A549 (cell line): ENCODE measurements around the gene MYO15B. TPM values are rescaled to one million over a fixed set of nuclear protein-coding genes. Genes with fewer than 3 reads are reported as not detected.

Experiments
- ATAC-seq, 2 experiments: fragments of 200-7000 bp in 1 of 2; fragments of >200 bp in 1 of 2; cut with Nextera tagmentation in 1 of 2; cut with Tn5 transposase in 1 of 2; 3 replicates each; pipeline versions ENCODE4 v1.8.0 to v1.9.1; 2018 to 2020; ENCODE audit warnings: mild to moderate bottlenecking in 1 of 2, moderate library complexity in 1 of 2
- CTCF ChIA-PET: fragments of 300-600 bp; sonication (Branson Sonifier 250); formaldehyde crosslinking; extraction: SDS; loops from one replicate; lab custom pipeline; 2021; ENCODE audit warnings: antibody characterized with exemption, inconsistent platforms; lab: Yijun Ruan, JAX
- POLR2A ChIA-PET: fragments of 350-600 bp; formaldehyde crosslinking; extraction: SDS; loops from one replicate; lab custom pipeline; 2021; ENCODE audit warnings: antibody characterized with exemption, inconsistent platforms; lab: Yijun Ruan, JAX
- DNase-seq, 2 experiments: peaks; one replicate each; pipeline versions ENCODE4 v3.0.0 to v3.0.0-alpha.2; 2011 to 2016; ENCODE audit warnings: low read depth in 1 of 2, low spot score in 1 of 2
- FAIRE-seq: peaks from 2 replicates; lab custom pipeline; 2011; peaks lifted over from hg19 to GRCh38; lab: Jason Lieb, UNC
- H3K27ac ChIP-seq, 2 experiments: fragments of >200 bp; sonication (Bioruptor Twin); formaldehyde crosslinking; 3 replicates each; pipeline ENCODE4 v1.5.1; 2016 to 2017
- H3K4me1 ChIP-seq: fragments of >200 bp; sonication (Bioruptor Twin); formaldehyde crosslinking; 3 replicates; pipeline ENCODE4 v1.6.1; 2016
- H3K4me2 ChIP-seq: fragments of >200 bp; sonication (Bioruptor Twin); formaldehyde crosslinking; 3 replicates; pipeline ENCODE4 v1.6.1; 2016
- H3K4me3 ChIP-seq: fragments of >200 bp; sonication (Bioruptor Twin); formaldehyde crosslinking; 3 replicates; pipeline ENCODE4 v1.5.1; 2016
- H3K9me3 ChIP-seq: fragments of >200 bp; sonication (Bioruptor Twin); formaldehyde crosslinking; 3 replicates; pipeline ENCODE4 v1.6.1; 2016
- BHLHE40 ChIP-seq: IDR thresholded peaks from 2 replicates; pipeline ENCODE4 v1.6.1; 2012; ENCODE audit warnings: low read depth, low read length, inconsistent platforms
- EHMT2 ChIP-seq: fragments of 200-600 bp; sonication (generic); IDR thresholded peaks from 2 replicates; pipeline ENCODE4 v1.6.1; 2016; ENCODE audit warnings: antibody characterized with exemption, low read depth, mild to moderate bottlenecking, moderate library complexity
- EP300 ChIP-seq, 2 experiments: fragments of >200 bp; sonication (Bioruptor Twin); formaldehyde crosslinking; IDR thresholded peaks; 2 replicates in 1 of 2; 3 replicates in 1 of 2; pipeline ENCODE4 v1.6.1; 2016 to 2017
- ESRRA ChIP-seq: fragments of 150-350 bp; IDR thresholded peaks from 2 replicates; pipeline ENCODE4 v1.6.1; 2014; ENCODE audit warnings: mild to moderate bottlenecking, low read length, borderline replicate concordance
- FOSB ChIP-seq: fragments of 250-450 bp; sonication (Bioruptor Pico); IDR thresholded peaks from 2 replicates; pipeline ENCODE4 v1.5.0; 2020; ENCODE audit warnings: mild to moderate bottlenecking, moderate library complexity
- FOSL2 ChIP-seq, 2 experiments: fragments of 450-650 bp in 1 of 2; fragments of >200 bp in 1 of 2; sonication (Bioruptor Twin) in 1 of 2; formaldehyde crosslinking; IDR thresholded peaks; 2 replicates each; pipeline versions ENCODE4 v1.5.0 to v1.6.1; 2016 to 2020; ENCODE audit warnings: mild to moderate bottlenecking in 1 of 2, moderate library complexity in 1 of 2
- GATA3 ChIP-seq: IDR thresholded peaks from 2 replicates; pipeline ENCODE4 v1.6.1; 2012; ENCODE audit warnings: borderline replicate concordance
- HOXB5 ChIP-seq: fragments of 250-450 bp; sonication (Bioruptor Pico); IDR thresholded peaks from 2 replicates; pipeline ENCODE4 v1.5.0; 2020; ENCODE audit warnings: mild to moderate bottlenecking, moderate library complexity
- JUN ChIP-seq, 2 experiments: fragments of >200 bp; sonication (Bioruptor Twin); formaldehyde crosslinking; IDR thresholded peaks; 2 replicates in 1 of 2; 3 replicates in 1 of 2; pipeline ENCODE4 v1.6.1; 2016 to 2017
- NFE2L2 ChIP-seq: fragments of 150-350 bp; conservative IDR thresholded peaks from 2 replicates; pipeline ENCODE4 v1.6.1; 2014; ENCODE audit warnings: low read length
- NPAS2 ChIP-seq: fragments of 250-450 bp; sonication (Bioruptor Pico); IDR thresholded peaks from 2 replicates; pipeline ENCODE4 v1.8.0; 2022; ENCODE audit warnings: mild to moderate bottlenecking, moderate library complexity, borderline replicate concordance
- POLR2AphosphoS2 ChIP-seq: conservative IDR thresholded peaks from 2 replicates; pipeline ENCODE4 v1.6.1; 2012; ENCODE audit warnings: low read length, improper control_type of control experiment, inconsistent platforms
- RAD21 ChIP-seq, 2 experiments: fragments of >200 bp in 1 of 2; sonication (Bioruptor Twin) in 1 of 2; formaldehyde crosslinking in 1 of 2; IDR thresholded peaks in 1 of 2; conservative IDR thresholded peaks in 1 of 2; 2 replicates in 1 of 2; 3 replicates in 1 of 2; pipeline ENCODE4 v1.6.1; 2012 to 2018; ENCODE audit warnings: inconsistent platforms in 1 of 2
- RCOR1 ChIP-seq: fragments of 150-350 bp; IDR thresholded peaks from 2 replicates; pipeline ENCODE4 v1.6.1; 2014; ENCODE audit warnings: antibody characterized with exemption, low read length, low read depth
- RFX5 ChIP-seq: fragments of 450-650 bp; IDR thresholded peaks from 2 replicates; pipeline ENCODE4 v1.7.1; 2014; ENCODE audit warnings: antibody characterized with exemption, mild to moderate bottlenecking, moderate library complexity
- SMC3 ChIP-seq: fragments of >200 bp; sonication (Bioruptor Twin); formaldehyde crosslinking; IDR thresholded peaks from 3 replicates; pipeline ENCODE4 v1.6.1; 2018; ENCODE audit warnings: inconsistent platforms
- SREBF2 ChIP-seq: fragments of 450-650 bp; IDR thresholded peaks from 2 replicates; pipeline ENCODE4 v1.6.1; 2014; ENCODE audit warnings: mild to moderate bottlenecking, moderate library complexity
- TP53 ChIP-seq: fragments of 250-450 bp; sonication (Bioruptor Pico); IDR thresholded peaks from 2 replicates; pipeline ENCODE4 v1.5.0; 2021; ENCODE audit warnings: mild to moderate bottlenecking, moderate library complexity
- ZFP36 ChIP-seq: fragments of 450-650 bp; IDR thresholded peaks from 2 replicates; pipeline ENCODE4 v1.6.1; 2014; ENCODE audit warnings: borderline replicate concordance; ENCODE audit not compliant: partially characterized antibody
- ZNF302 ChIP-seq: fragments of 250-450 bp; sonication (Bioruptor Pico); IDR thresholded peaks from 2 replicates; pipeline ENCODE4 v1.9.0; 2021; ENCODE audit warnings: inconsistent platforms, mild to moderate bottlenecking, moderate library complexity
- WGBS: methylation state at CpG from one replicate; pipeline ENCODE4 v1.1.6; 2017; ENCODE audit errors: missing lambda C conversion rate; 5-methylcytosine and 5-hydroxymethylcytosine counted together
- polyA plus RNA-seq, 4 experiments: library from polyadenylated mRNA; depleted of rRNA in 3 of 4; stranded (reverse); fragments of >200 nt; fragmentation: RNase III in 1 of 4; extraction: RNeasy Plus Mini Kit Qiagen cat#74134 plus additional on column Dnase treatment in 1 of 4; gene quantifications; 2 replicates in 3 of 4; 3 replicates in 1 of 4; pipeline ENCODE4 v1.2.3, GENCODE V29; 2011 to 2017
- TF ChIP-seq, protein P1 (sequence below): IDR thresholded peaks from 2 replicates; pipeline ENCODE4 v1.6.1; 2012; ENCODE audit warnings: low read depth, borderline replicate concordance
- TF ChIP-seq, protein P2 (sequence below): IDR thresholded peaks from 2 replicates; pipeline ENCODE4 v1.6.1; 2012
- TF ChIP-seq, protein P3 (sequence below): IDR thresholded peaks from 2 replicates; pipeline ENCODE4 v1.6.1; 2012
- TF ChIP-seq, protein P4 (sequence below): fragments of 450-650 bp; IDR thresholded peaks from 2 replicates; pipeline ENCODE4 v1.6.1; 2014; ENCODE audit warnings: antibody characterized with exemption
- TF ChIP-seq, protein P5 (sequence below): fragments of >200 bp; sonication (Bioruptor Twin); formaldehyde crosslinking; IDR thresholded peaks from 3 replicates; pipeline ENCODE4 v1.6.1; 2016
- TF ChIP-seq, protein P6 (sequence below): fragments of 200-600 bp; sonication (generic); IDR thresholded peaks from 2 replicates; pipeline ENCODE4 v1.6.1; 2016; ENCODE audit warnings: antibody characterized with exemption, mild to moderate bottlenecking, moderate library complexity

MYO15B gene
- polyA plus RNA-seq, 2 of the 4 experiments (the other 2 are of a cell fraction): 12.4 to 33.9 TPM

DNA sequence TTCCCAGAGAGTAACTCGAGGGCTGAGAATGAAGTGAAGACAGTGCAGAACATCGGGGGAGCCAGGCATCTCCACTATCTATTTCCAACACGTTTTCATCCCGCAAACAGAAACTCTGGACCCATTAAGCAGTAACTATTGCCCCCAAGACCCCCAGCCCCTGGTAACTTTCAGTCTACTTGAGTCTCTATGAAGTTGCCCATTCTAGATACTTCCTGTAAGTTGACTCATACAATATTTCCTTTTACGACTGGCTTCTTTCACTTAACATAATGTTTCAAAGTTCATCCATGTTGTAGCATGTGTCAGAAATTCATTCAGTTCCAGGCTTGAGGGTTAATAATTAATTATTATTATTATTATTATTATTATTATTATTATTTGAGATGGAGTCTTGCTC lies 19.5 kb downstream of the MYO15B start:
- POLR2A ChIA-PET: no interaction called here
- CTCF ChIA-PET: interaction anchor here (1.8 to 33.2 kb wide), 3 partner anchors 15 to 141 kb away, joined by 5 to 926 read pairs (median 926); partner anchors contain the start of genes MYO15B and SMIM5
- H3K4me1 ChIP-seq: peaks cover 58% of the 10 kb centered on the region
- TF ChIP-seq FOSL2 (IDR thresholded peaks at IDR 0.05): no peak
- no peak for TF ChIP-seq FOSL2 (CRISPR knock-in tag; IDR thresholded peaks at IDR 0.05)
- no peak for TF ChIP-seq EP300 (IDR thresholded peaks at IDR 0.05)
- no peak for TF ChIP-seq ZNF302 (CRISPR knock-in tag)
- TF ChIP-seq ESRRA: no peak
- TF ChIP-seq EHMT2: no peak
- TF ChIP-seq RAD21 (conservative IDR thresholded peaks at IDR 0.05 in 1 of 2, IDR thresholded peaks at IDR 0.05 in 1 of 2): no peak
- no peak for TF ChIP-seq POLR2AphosphoS2
- no peak for TF ChIP-seq NPAS2 (CRISPR knock-in tag)
- TF ChIP-seq RCOR1: no peak
- no peak for TF ChIP-seq TP53 (CRISPR knock-in tag)
- no peak for TF ChIP-seq HOXB5 (CRISPR knock-in tag)
- TF ChIP-seq FOSB (CRISPR knock-in tag): no peak
- no peak for TF ChIP-seq GATA3
- TF ChIP-seq, protein P1, sequence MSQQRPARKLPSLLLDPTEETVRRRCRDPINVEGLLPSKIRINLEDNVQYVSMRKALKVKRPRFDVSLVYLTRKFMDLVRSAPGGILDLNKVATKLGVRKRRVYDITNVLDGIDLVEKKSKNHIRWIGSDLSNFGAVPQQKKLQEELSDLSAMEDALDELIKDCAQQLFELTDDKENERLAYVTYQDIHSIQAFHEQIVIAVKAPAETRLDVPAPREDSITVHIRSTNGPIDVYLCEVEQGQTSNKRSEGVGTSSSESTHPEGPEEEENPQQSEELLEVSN: no peak
- TF ChIP-seq NFE2L2: no peak
- no peak for TF ChIP-seq SMC3
- no peak for TF ChIP-seq SREBF2
- no peak for TF ChIP-seq RFX5
- TF ChIP-seq BHLHE40: no peak
- H3K27ac ChIP-seq: peak overlapping the region in 1 of 2 experiments; percentile 35; a peak in 3 of 6 replicates
- no peak overlapping the region for H3K4me3 ChIP-seq
- WGBS: 89% methylated on average over 5 of the region's 5 CpGs
- DNase-seq (no peak), FAIRE-seq (no peak), ATAC-seq (no peak)
- H3K4me2 ChIP-seq: no peak overlapping the region
- H3K9me3 ChIP-seq: no peaks in the 10 kb centered on the region

DNA sequence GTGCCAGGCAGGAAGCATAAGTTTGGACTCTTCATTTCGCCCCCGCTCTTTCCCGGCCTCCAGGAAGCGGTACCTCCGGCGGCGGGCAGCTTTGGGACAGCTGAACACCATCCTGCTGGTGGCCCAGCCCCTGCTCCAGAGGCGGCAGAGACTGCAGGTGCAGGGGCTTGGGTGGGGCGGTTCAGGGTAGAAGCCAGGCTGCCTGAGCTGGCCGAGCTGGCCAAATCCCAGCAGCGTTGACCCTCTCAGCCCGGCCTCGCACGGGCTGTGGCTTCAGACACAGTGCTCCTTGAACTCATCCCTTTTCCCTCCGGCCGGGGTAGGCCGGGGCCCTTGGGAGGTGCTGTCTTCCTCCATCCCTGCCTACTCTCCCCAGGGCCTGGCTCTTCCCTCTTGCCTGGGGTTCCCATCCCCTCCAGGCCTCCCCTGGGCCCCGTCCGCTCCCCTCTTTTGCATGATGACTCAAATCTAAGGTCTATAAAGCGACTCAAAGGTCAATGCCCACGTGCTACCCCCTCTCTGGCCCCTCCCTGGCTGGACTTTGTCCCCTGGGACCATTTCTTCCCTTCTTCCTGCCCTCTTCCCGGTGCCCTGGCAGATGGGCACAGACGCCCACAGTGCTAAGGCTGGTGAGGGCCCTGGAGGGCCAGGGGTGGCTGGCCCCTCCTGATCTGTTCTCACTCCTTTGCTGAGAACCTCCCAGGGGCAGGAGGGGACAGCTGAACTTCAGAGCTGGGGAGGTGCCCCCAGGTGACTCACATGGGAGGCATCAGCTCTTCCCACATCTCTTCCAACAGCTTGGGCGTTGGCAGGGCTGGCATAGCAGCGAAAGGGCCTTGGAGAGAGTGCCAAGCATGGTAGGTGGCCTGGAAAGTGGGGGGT lies 22.7 kb downstream of the MYO15B start:
- Histone ChIP-seq H3K4me2 (peak overlapping the region; percentile 74), H3K27ac (peak overlapping the region; percentile 92 to 95), H3K4me1 (peaks cover 54% of the 10 kb centered on the region), H3K9me3 (no peaks in the 10 kb centered on the region), H3K4me3 (peak overlapping the region; percentile 21)
- WGBS: 19% methylated on average over 25 of the region's 25 CpGs
- ChIA-PET CTCF (interaction anchor here (0.9 to 51.3 kb wide), 7 partner anchors 10 to 140 kb away, joined by 3 to 2254 read pairs (median 19); partner anchors contain the start of genes MYO15B, RECQL5, SAP30BP and SMIM5), POLR2A (interaction anchor here (0.6 to 1.4 kb wide), 7 partner anchors 11 to 287 kb away, joined by 3 to 8 read pairs (median 4); partner anchors contain the start of genes LLGL2, RECQL5 and SMIM5)
- peak; percentile 90 to 93 for DNase-seq
- peak; percentile 76 to 81 for ATAC-seq
- peak; percentile 92 for FAIRE-seq
- TF ChIP-seq JUN (IDR thresholded peaks at IDR 0.05) (peak; percentile 89 to 93), RAD21 (conservative IDR thresholded peaks at IDR 0.05 in 1 of 2, IDR thresholded peaks at IDR 0.05 in 1 of 2) (peak in 1 of 2 experiments; percentile 30; a peak in 2 of 5 replicates), FOSL2 (IDR thresholded peaks at IDR 0.05) (peak; percentile 68), FOSL2 (CRISPR knock-in tag; IDR thresholded peaks at IDR 0.05) (peak; percentile 75), GATA3 (peak; percentile 40; the same call in 1 of the 2 replicates), ZFP36 (no peak)
- TF ChIP-seq, protein P2, sequence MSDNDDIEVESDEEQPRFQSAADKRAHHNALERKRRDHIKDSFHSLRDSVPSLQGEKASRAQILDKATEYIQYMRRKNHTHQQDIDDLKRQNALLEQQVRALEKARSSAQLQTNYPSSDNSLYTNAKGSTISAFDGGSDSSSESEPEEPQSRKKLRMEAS: peak; percentile 88
- TF ChIP-seq, protein P3, sequence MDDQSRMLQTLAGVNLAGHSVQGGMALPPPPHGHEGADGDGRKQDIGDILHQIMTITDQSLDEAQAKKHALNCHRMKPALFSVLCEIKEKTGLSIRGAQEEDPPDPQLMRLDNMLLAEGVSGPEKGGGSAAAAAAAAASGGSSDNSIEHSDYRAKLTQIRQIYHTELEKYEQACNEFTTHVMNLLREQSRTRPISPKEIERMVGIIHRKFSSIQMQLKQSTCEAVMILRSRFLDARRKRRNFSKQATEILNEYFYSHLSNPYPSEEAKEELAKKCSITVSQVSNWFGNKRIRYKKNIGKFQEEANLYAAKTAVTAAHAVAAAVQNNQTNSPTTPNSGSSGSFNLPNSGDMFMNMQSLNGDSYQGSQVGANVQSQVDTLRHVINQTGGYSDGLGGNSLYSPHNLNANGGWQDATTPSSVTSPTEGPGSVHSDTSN: peak; percentile 57; the same call in 1 of the 2 replicates
- TF ChIP-seq, protein P1: peak; percentile 10; the same call in 1 of the 2 replicates
- TF ChIP-seq, protein P4, sequence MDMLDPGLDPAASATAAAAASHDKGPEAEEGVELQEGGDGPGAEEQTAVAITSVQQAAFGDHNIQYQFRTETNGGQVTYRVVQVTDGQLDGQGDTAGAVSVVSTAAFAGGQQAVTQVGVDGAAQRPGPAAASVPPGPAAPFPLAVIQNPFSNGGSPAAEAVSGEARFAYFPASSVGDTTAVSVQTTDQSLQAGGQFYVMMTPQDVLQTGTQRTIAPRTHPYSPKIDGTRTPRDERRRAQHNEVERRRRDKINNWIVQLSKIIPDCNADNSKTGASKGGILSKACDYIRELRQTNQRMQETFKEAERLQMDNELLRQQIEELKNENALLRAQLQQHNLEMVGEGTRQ: peak; percentile 78
- TF ChIP-seq, protein P5, sequence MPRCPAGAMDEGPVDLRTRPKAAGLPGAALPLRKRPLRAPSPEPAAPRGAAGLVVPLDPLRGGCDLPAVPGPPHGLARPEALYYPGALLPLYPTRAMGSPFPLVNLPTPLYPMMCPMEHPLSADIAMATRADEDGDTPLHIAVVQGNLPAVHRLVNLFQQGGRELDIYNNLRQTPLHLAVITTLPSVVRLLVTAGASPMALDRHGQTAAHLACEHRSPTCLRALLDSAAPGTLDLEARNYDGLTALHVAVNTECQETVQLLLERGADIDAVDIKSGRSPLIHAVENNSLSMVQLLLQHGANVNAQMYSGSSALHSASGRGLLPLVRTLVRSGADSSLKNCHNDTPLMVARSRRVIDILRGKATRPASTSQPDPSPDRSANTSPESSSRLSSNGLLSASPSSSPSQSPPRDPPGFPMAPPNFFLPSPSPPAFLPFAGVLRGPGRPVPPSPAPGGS: peak; percentile 55; the same call in 2 of the 3 replicates
- TF ChIP-seq, protein P6, sequence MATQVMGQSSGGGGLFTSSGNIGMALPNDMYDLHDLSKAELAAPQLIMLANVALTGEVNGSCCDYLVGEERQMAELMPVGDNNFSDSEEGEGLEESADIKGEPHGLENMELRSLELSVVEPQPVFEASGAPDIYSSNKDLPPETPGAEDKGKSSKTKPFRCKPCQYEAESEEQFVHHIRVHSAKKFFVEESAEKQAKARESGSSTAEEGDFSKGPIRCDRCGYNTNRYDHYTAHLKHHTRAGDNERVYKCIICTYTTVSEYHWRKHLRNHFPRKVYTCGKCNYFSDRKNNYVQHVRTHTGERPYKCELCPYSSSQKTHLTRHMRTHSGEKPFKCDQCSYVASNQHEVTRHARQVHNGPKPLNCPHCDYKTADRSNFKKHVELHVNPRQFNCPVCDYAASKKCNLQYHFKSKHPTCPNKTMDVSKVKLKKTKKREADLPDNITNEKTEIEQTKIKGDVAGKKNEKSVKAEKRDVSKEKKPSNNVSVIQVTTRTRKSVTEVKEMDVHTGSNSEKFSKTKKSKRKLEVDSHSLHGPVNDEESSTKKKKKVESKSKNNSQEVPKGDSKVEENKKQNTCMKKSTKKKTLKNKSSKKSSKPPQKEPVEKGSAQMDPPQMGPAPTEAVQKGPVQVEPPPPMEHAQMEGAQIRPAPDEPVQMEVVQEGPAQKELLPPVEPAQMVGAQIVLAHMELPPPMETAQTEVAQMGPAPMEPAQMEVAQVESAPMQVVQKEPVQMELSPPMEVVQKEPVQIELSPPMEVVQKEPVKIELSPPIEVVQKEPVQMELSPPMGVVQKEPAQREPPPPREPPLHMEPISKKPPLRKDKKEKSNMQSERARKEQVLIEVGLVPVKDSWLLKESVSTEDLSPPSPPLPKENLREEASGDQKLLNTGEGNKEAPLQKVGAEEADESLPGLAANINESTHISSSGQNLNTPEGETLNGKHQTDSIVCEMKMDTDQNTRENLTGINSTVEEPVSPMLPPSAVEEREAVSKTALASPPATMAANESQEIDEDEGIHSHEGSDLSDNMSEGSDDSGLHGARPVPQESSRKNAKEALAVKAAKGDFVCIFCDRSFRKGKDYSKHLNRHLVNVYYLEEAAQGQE: no peak
